Gastroesophageal sphincter (tissue), 4 donors: ENCODE results near the gene NLRP1. TPM values are rescaled to one million over a fixed set of nuclear protein-coding genes. Genes with fewer than 3 reads are reported as not detected.

Source experiments
- ATAC-seq: fragments of 150-250 bp; one replicate; pipeline ENCODE4 v1.9.1; 2016; ENCODE audit warnings: mild to moderate bottlenecking, moderate library complexity
- H3K27ac ChIP-seq, 4 donors: fragments of 200-600 bp; sonication (generic) in 3 of 4; 1 replicate in 3 of 4; 2 replicates in 1 of 4; pipeline ENCODE4 v1.5.1; 2016 to 2019
- H3K27me3 ChIP-seq: fragments of 200-600 bp; sonication (generic); one replicate; pipeline ENCODE4 v1.5.1; 2019
- H3K36me3 ChIP-seq, 2 donors: fragments of 200-600 bp; sonication (generic); one replicate each; pipeline ENCODE4 v1.5.1; 2019; ENCODE audit warnings: control low read depth in 1 of 2
- H3K4me1 ChIP-seq, 3 donors: fragments of 200-600 bp; sonication (generic); 1 replicate in 2 of 3; 2 replicates in 1 of 3; pipeline ENCODE4 v1.5.1; 2016 to 2019; ENCODE audit warnings: control low read depth in 2 of 3
- H3K4me3 ChIP-seq, 2 donors: fragments of 200-600 bp; sonication (generic); one replicate each; pipeline ENCODE4 v1.5.1; 2019; ENCODE audit warnings: mild to moderate bottlenecking in 1 of 2, moderate library complexity in 1 of 2
- H3K9me3 ChIP-seq, 3 donors: fragments of 200-600 bp; sonication (generic); one replicate each; pipeline ENCODE4 v1.5.1; 2017 to 2019; ENCODE audit warnings: control low read depth in 2 of 3
- CTCF ChIP-seq, 4 experiments: fragments of 200-600 bp in 2 of 4; fragments of 450-650 bp in 2 of 4; sonication (generic) in 1 of 4; IDR thresholded peaks; one replicate each; pipeline ENCODE4 v1.5.1; 2017 to 2019; ENCODE audit warnings: antibody characterized with exemption in 4 of 4, mild to moderate bottlenecking in 2 of 4, moderate library complexity in 2 of 4
- EP300 ChIP-seq: sonication (generic); formaldehyde crosslinking; IDR thresholded peaks from one replicate; pipeline ENCODE4 v1.6.1; 2017; ENCODE audit warnings: antibody characterized with exemption, mild to moderate bottlenecking
- POLR2A ChIP-seq, 2 donors: fragments of 450-650 bp; IDR thresholded peaks; one replicate each; pipeline ENCODE4 v1.6.1; 2017; ENCODE audit warnings: antibody characterized with exemption in 2 of 2, mild to moderate bottlenecking in 2 of 2, moderate library complexity in 1 of 2
- POLR2AphosphoS5 ChIP-seq: sonication (generic); formaldehyde crosslinking; IDR thresholded peaks from one replicate; pipeline ENCODE4 v1.6.1; 2017; ENCODE audit warnings: antibody characterized with exemption
- WGBS, 2 donors: methylation state at CpG; one replicate each; pipeline ENCODE4 v1.1.5; 2018; ENCODE audit warnings: low coverage in 1 of 2; 5-methylcytosine and 5-hydroxymethylcytosine counted together
- total RNA-seq, 4 donors: library from RNA; depleted of rRNA; stranded (reverse); fragments of >200 nt; gene quantifications; one replicate each; pipeline ENCODE4 v1.1.0, GENCODE V29; 2016

NLRP1 gene
- total RNA-seq, 4 donors from 2014 or later, result 8.2 to 26.0 (median 19.6) TPM

GRCh38 chr17:5628262-5628661, 44.0 kb upstream of the NLRP1 start:
- TF ChIP-seq CTCF (IDR thresholded peaks at IDR 0.05) (no peak), POLR2A (IDR thresholded peaks at IDR 0.05) (no peak), EP300 (no peak), POLR2AphosphoS5 (no peak)
- Histone ChIP-seq H3K27me3 (peaks cover 55% of the 10 kb centered on the region), H3K4me3 (no peak overlapping the region), H3K36me3 (no peaks in the 10 kb centered on the region), H3K9me3 (no peaks in the 10 kb centered on the region), H3K27ac (no peak overlapping the region), H3K4me1 (no peaks in the 10 kb centered on the region)
- 77 to 86% methylated on average over 2 to 3 of the region's 3 CpGs for WGBS, 2 donors
- no peak for ATAC-seq

GRCh38 chr17:5624211-5624610, 39.9 kb upstream of the NLRP1 start:
- Histone ChIP-seq H3K36me3 (no peaks in the 10 kb centered on the region), H3K27me3 (peaks cover 61% of the 10 kb centered on the region), H3K9me3 (no peaks in the 10 kb centered on the region), H3K27ac (no peak overlapping the region), H3K4me3 (no peak overlapping the region), H3K4me1 (no peaks in the 10 kb centered on the region)
- no peak for TF ChIP-seq POLR2AphosphoS5
- no peak for TF ChIP-seq POLR2A (IDR thresholded peaks at IDR 0.05)
- no peak for TF ChIP-seq EP300
- no peak for TF ChIP-seq CTCF (IDR thresholded peaks at IDR 0.05)
- no peak for ATAC-seq
- WGBS, 2 donors, result 43 to 62% methylated on average over 3 to 4 of the region's 4 CpGs

DNA sequence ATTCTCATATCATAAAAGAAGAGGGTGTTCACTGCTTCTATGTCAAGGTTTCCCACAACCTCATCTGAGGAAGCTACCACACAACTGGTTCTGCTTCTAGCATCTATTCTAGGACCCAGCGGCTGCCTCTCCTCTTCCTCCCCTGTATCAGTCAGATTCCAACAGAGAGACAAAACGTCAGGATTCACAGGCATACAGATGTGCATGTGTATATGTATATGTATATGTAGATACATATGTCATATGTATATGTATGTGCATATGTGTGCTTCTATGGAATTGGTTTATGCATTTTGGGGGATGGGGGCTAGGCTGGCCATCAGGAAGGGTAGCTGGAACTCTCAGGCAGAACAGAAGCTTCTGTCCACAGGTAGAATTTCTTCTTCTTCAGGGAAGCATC, 37.4 kb upstream of the NLRP1 start:
- 49 to 69% methylated on average over 2 of the region's 2 CpGs for WGBS, 2 donors
- no peak for ATAC-seq
- H3K27me3 ChIP-seq, result peaks cover 58% of the 10 kb centered on the region
- no peaks in the 10 kb centered on the region for H3K4me1 ChIP-seq
- no peak overlapping the region for H3K4me3 ChIP-seq
- H3K27ac ChIP-seq, result no peak overlapping the region
- TF ChIP-seq EP300, result no peak
- TF ChIP-seq POLR2AphosphoS5, result no peak
- TF ChIP-seq CTCF (IDR thresholded peaks at IDR 0.05), result no peak
- no peak for TF ChIP-seq POLR2A (IDR thresholded peaks at IDR 0.05)
- no peaks in the 10 kb centered on the region for H3K36me3 ChIP-seq
- H3K9me3 ChIP-seq, result no peaks in the 10 kb centered on the region

- H3K27ac ChIP-seq, result no peak overlapping the region
- H3K4me1 ChIP-seq, result no peaks in the 10 kb centered on the region
- peaks cover 63% of the 10 kb centered on the region for H3K27me3 ChIP-seq
- TF ChIP-seq EP300 (no peak), POLR2AphosphoS5 (no peak), POLR2A (IDR thresholded peaks at IDR 0.05) (no peak), CTCF (IDR thresholded peaks at IDR 0.05) (no peak)
- 29% methylated on average over 1 of the region's 4 CpGs; no CpG with 5 or more reads in 1 of the 2 donors for WGBS, 2 donors
- no peak for ATAC-seq
- H3K4me3 ChIP-seq, result no peak overlapping the region
- H3K9me3 ChIP-seq, result no peaks in the 10 kb centered on the region
- no peaks in the 10 kb centered on the region for H3K36me3 ChIP-seq
Measured at GRCh38 chr17:5621026-5621425, 36.7 kb upstream of the NLRP1 start.

DNA sequence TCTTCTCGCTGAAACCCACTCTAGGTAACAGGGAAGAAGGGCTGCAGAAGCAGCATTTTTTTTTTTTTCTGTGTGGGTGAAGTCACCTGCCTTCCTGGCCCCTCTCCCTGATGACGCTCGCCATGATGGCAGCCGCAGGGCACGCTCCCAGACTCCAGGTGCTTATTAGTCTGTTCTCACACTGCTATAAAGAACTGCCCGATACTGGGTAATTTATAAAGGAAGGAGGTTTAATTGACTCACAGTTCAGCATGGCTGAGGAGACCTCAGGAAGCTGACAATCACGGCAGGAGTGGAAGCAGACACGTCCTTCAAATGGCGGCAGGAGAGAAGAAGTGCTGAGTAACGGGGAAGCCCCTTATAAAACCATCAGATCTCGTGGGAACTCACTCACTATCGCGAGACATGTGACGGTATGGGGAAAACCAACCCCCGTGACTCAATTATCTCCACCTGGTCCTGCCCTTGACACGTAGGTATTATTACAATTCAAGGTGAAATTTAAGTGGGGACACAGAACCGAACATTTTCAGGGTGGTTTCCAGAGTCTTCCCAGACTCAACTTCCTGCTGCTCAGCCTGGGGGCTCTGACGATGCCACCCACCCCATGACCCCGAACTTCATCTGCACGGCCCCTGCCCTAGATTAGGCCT, 34.9 kb upstream of the NLRP1 start:
- TF ChIP-seq POLR2AphosphoS5, result no peak
- TF ChIP-seq CTCF (IDR thresholded peaks at IDR 0.05), result no peak
- no peak for TF ChIP-seq POLR2A (IDR thresholded peaks at IDR 0.05)
- TF ChIP-seq EP300, result no peak
- ATAC-seq, result no peak
- Histone ChIP-seq H3K36me3 (no peaks in the 10 kb centered on the region), H3K27me3 (peaks cover 56% of the 10 kb centered on the region), H3K9me3 (no peaks in the 10 kb centered on the region), H3K4me1 (no peaks in the 10 kb centered on the region), H3K27ac (no peak overlapping the region), H3K4me3 (no peak overlapping the region)
- 60 to 73% methylated on average over 5 to 18 of the region's 20 CpGs for WGBS, 2 donors
